Body of pancreas (tissue), 4 donors: ENCODE measurements around the gene KRT79.

Experiments used
- POLR2A ChIP-seq, 3 donors: fragments of 450-650 bp; IDR thresholded peaks; one replicate each; pipeline ENCODE4 v1.6.1; 2016; ENCODE audit warnings: antibody characterized with exemption in 3 of 3, mild to moderate bottlenecking in 2 of 3
- TF ChIP-seq, protein P1 (sequence below), 7 experiments: fragments of 450-650 bp in 4 of 7; fragments of 200-600 bp in 3 of 7; sonication (generic) in 3 of 7; IDR thresholded peaks; one replicate each; pipeline ENCODE4 v1.5.1; 2016 to 2019; ENCODE audit warnings: antibody characterized with exemption in 7 of 7

DNA sequence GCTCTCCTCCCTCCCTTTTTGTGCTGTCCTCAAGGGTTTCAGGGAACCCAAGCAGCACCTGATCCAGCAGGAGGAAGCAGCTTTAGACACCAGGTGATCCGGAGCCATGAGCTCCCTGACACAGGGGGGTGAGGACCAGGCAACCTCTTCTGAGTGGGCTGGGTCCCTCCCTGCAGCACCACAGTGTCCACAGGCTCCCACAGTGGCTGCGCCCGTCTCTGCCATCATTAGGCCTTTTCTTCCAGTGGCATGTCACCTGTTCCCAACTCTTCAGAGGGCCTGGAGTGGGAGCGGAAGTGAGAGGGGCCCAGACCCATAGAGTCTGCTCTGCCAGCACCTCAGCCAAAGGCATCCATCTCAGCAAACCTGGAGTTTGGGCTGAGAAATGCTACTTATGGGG is 56.5 kb downstream of the KRT79 start:
- TF ChIP-seq, protein P1, sequence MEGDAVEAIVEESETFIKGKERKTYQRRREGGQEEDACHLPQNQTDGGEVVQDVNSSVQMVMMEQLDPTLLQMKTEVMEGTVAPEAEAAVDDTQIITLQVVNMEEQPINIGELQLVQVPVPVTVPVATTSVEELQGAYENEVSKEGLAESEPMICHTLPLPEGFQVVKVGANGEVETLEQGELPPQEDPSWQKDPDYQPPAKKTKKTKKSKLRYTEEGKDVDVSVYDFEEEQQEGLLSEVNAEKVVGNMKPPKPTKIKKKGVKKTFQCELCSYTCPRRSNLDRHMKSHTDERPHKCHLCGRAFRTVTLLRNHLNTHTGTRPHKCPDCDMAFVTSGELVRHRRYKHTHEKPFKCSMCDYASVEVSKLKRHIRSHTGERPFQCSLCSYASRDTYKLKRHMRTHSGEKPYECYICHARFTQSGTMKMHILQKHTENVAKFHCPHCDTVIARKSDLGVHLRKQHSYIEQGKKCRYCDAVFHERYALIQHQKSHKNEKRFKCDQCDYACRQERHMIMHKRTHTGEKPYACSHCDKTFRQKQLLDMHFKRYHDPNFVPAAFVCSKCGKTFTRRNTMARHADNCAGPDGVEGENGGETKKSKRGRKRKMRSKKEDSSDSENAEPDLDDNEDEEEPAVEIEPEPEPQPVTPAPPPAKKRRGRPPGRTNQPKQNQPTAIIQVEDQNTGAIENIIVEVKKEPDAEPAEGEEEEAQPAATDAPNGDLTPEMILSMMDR (IDR thresholded peaks at IDR 0.05) = no peak
- no peak for TF ChIP-seq POLR2A (IDR thresholded peaks at IDR 0.05)
